Ascending aorta (tissue), 2 donors: ENCODE data around the gene POLDIP3. TPM values are rescaled to one million over a fixed set of nuclear protein-coding genes. Genes with fewer than 3 reads are reported as not detected.
"Not testable (repeated sequence)": the region's sequence is repeated elsewhere in the genome, so short reads cannot be mapped to it uniquely, and the experiment has no call there.

Experiments used
- DNase-seq, 2 donors: peaks; one replicate each; pipeline ENCODE4 v3.0.0-alpha.2; 2019; ENCODE audit warnings: low spot score in 2 of 2
- H3K27ac ChIP-seq, 2 donors: fragments of 200-600 bp; sonication (generic); one replicate each; pipeline ENCODE4 v1.5.1; 2016 to 2017; ENCODE audit warnings: mild to moderate bottlenecking in 1 of 2
- H3K27me3 ChIP-seq: fragments of 200-600 bp; sonication (generic); one replicate; pipeline ENCODE4 v1.5.1; 2017
- H3K36me3 ChIP-seq, 2 donors: fragments of 200-600 bp; sonication (generic); one replicate each; pipeline ENCODE4 v1.5.1; 2016
- H3K4me1 ChIP-seq, 2 donors: fragments of 200-600 bp; sonication (generic); one replicate each; pipeline ENCODE4 v1.5.1; 2016 to 2017; ENCODE audit warnings: mild to moderate bottlenecking in 1 of 2
- H3K4me3 ChIP-seq, 2 donors: fragments of 200-600 bp; sonication (generic); one replicate each; pipeline ENCODE4 v1.5.1; 2016 to 2017; ENCODE audit warnings: mild to moderate bottlenecking in 1 of 2
- H3K9me3 ChIP-seq, 2 donors: fragments of 200-600 bp; sonication (generic); one replicate each; pipeline ENCODE4 v1.5.1; 2016
- CTCF ChIP-seq, 3 experiments: fragments of 200-600 bp in 2 of 3; fragments of 450-650 bp in 1 of 3; sonication (generic) in 2 of 3; IDR thresholded peaks; one replicate each; pipeline ENCODE4 v1.5.1; 2016 to 2019; ENCODE audit warnings: antibody characterized with exemption in 3 of 3, mild to moderate bottlenecking in 1 of 3, moderate library complexity in 1 of 3
- intact Hi-C: fragments of 100-400 bp; cut with DNase I; formaldehyde crosslinking; loops from one replicate; pipeline ENCODE4 v1.15.1; 2023
- total RNA-seq: library from RNA; depleted of rRNA; stranded (reverse); fragments of >200 nt; gene quantifications from one replicate; pipeline ENCODE4 v1.1.0, GENCODE V29; 2016

Gene POLDIP3
- total RNA-seq, 1 donor from 2014 or later, result 22.9 TPM

DNA sequence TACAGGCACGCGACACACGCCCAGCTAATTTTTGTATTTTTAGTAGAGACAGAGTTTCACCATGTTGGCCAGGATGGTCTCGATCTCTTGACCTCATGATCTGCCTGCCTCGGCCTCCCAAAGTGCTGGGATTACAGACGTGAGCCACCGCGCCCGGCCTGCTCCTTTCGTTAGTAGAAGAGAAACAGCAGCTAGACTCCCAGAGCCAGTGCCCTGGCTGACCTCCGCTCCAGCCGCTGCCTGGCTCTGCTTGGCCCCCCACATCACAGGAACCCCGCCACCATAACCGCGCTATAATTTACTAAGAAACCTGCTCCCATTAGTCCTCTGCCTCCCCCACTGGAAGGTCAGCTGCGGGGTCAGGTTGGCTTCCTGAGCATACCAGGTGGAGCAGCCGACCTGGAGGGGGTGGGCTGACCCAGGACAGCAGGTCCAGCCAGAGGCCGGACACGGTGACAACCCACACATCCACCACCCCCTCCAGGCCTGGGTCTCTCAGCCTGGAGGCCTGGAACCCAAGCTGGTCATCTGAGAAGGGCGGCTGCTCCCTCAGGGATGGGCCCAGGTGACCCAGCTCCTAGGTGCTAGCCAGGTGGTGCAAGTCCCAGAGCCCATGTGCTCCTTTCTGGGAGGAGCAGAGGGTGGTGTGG, 7.5 kb upstream of the POLDIP3 start:
- Histone ChIP-seq H3K4me1 (peaks cover 11 to 24% of the 10 kb centered on the region in 2 donors), H3K36me3 (peaks cover 44 to 60% of the 10 kb centered on the region in 2 donors), H3K9me3 (no peaks in the 10 kb centered on the region), H3K27ac (peak overlapping the region; percentile 85), H3K27me3 (no peaks in the 10 kb centered on the region), H3K4me3 (no peak overlapping the region)
- TF ChIP-seq CTCF (IDR thresholded peaks at IDR 0.05), result no peak
- intact Hi-C loops, result no loop called here
- DNase-seq, result no peak

GRCh38 chr22:42621505-42622002, 6.9 kb upstream of the POLDIP3 start:
- H3K27ac ChIP-seq, result peak overlapping the region; percentile 85
- H3K27me3 ChIP-seq, result no peaks in the 10 kb centered on the region
- no peaks in the 10 kb centered on the region for H3K9me3 ChIP-seq
- peak; percentile 76 to 80 (median 79) for TF ChIP-seq CTCF (IDR thresholded peaks at IDR 0.05)
- H3K4me1 ChIP-seq, result peaks cover 11 to 28% of the 10 kb centered on the region in 2 donors
- peak overlapping the region in 1 of 2 donors; percentile 4 for H3K4me3 ChIP-seq
- H3K36me3 ChIP-seq, result peaks cover 39 to 54% of the 10 kb centered on the region in 2 donors
- intact Hi-C loops, result loop anchor here (1.0 kb wide), 1 partner anchor 27 kb away; no protein-coding TSS in a partner anchor
- peak in 1 of 2 donors; percentile 86 for DNase-seq

DNA sequence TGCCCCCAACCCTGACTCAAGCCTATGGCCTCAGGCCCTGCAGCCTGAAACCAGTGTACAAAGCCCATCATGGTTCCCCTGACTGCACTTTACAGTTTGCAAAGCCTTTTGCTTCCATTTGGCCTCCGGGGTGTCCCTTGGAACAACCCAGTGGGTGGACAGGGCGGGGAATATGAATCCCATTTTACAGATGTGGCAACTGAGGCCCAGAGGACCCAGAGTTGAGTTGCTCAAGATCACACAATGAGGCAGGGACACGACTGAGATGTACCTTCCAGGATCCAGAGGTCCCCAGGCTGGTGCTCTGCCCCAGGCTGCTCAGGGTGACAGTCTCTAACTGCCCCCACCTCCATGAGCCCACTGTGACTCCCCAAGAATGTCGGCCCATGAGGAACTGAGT, 5.4 kb upstream of the POLDIP3 start:
- no peaks in the 10 kb centered on the region for H3K27me3 ChIP-seq
- TF ChIP-seq CTCF (IDR thresholded peaks at IDR 0.05), result no peak
- no peak overlapping the region for H3K4me3 ChIP-seq
- intact Hi-C loops, result no loop called here
- H3K27ac ChIP-seq, result peak overlapping the region; percentile 85
- peaks cover 11 to 39% of the 10 kb centered on the region in 2 donors for H3K4me1 ChIP-seq
- no peak for DNase-seq
- no peaks in the 10 kb centered on the region for H3K9me3 ChIP-seq
- H3K36me3 ChIP-seq, result peaks cover 32 to 39% of the 10 kb centered on the region in 2 donors

GRCh38 chr22:42619261-42620063, 4.8 kb upstream of the POLDIP3 start:
- Histone ChIP-seq H3K27me3 (no peaks in the 10 kb centered on the region), H3K4me1 (peaks cover 11 to 39% of the 10 kb centered on the region in 2 donors), H3K36me3 (peaks cover 26 to 34% of the 10 kb centered on the region in 2 donors), H3K9me3 (no peaks in the 10 kb centered on the region), H3K4me3 (no peak overlapping the region), H3K27ac (peak overlapping the region; percentile 85)
- no peak for TF ChIP-seq CTCF (IDR thresholded peaks at IDR 0.05)
- intact Hi-C loops, result no loop called here
- DNase-seq, result no peak

- Histone ChIP-seq H3K36me3 (peaks cover 10 to 15% of the 10 kb centered on the region in 2 donors), H3K4me3 (no peak overlapping the region), H3K27me3 (no peaks in the 10 kb centered on the region), H3K4me1 (peaks cover 21 to 50% of the 10 kb centered on the region in 2 donors), H3K9me3 (no peaks in the 10 kb centered on the region), H3K27ac (peak overlapping the region; percentile 88 to 98)
- TF ChIP-seq CTCF (IDR thresholded peaks at IDR 0.05), result no peak
- intact Hi-C loops, result no loop called here
- no peak for DNase-seq
Observed at GRCh38 chr22:42617155-42617983, 2.7 kb upstream of the POLDIP3 start.

- peaks cover 10 to 47% of the 10 kb centered on the region in 2 donors for H3K4me1 ChIP-seq
- H3K27ac ChIP-seq, result peak overlapping the region; percentile 88 to 98
- intact Hi-C loops, result loop anchor here (1.0 to 2.0 kb wide), 2 partner anchors 19 to 81 kb away; no protein-coding TSS in a partner anchor
- H3K9me3 ChIP-seq, H3K27me3 ChIP-seq: not testable (repeated sequence)
- H3K36me3 ChIP-seq, result peaks cover 17 to 19% of the 10 kb centered on the region in 2 donors
- H3K4me3 ChIP-seq, result peak overlapping the region; percentile 67 to 87
- peak in 1 of 2 donors; percentile 80 for DNase-seq
Observed at GRCh38 chr22:42615860-42616175, 1.1 kb upstream of the POLDIP3 start.
